Measurements from ENCODE around the gene CACNA1C.

- TF ChIP-seq, protein P1, sequence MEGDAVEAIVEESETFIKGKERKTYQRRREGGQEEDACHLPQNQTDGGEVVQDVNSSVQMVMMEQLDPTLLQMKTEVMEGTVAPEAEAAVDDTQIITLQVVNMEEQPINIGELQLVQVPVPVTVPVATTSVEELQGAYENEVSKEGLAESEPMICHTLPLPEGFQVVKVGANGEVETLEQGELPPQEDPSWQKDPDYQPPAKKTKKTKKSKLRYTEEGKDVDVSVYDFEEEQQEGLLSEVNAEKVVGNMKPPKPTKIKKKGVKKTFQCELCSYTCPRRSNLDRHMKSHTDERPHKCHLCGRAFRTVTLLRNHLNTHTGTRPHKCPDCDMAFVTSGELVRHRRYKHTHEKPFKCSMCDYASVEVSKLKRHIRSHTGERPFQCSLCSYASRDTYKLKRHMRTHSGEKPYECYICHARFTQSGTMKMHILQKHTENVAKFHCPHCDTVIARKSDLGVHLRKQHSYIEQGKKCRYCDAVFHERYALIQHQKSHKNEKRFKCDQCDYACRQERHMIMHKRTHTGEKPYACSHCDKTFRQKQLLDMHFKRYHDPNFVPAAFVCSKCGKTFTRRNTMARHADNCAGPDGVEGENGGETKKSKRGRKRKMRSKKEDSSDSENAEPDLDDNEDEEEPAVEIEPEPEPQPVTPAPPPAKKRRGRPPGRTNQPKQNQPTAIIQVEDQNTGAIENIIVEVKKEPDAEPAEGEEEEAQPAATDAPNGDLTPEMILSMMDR (conservative IDR thresholded peaks at IDR 0.05) = no peak
- TF ChIP-seq ZFX (IDR thresholded peaks at IDR 0.05) = no peak
Observed at GRCh38 chr12:2386566-2386965, 333.8 kb downstream of the CACNA1C start.

All from C4-2B (cell line).